Activated CD8-positive, alpha-beta memory T cell treated with anti-CD3 and anti-CD28 coated beads for 24 hours (primary cell): ENCODE results near the gene SMIM5.
"Not testable (repeated sequence)": the region's sequence is repeated elsewhere in the genome, so short reads cannot be mapped to it uniquely, and the experiment has no call there.

Source experiments
- DNase-seq: peaks from one replicate; pipeline ENCODE4 v3.0.0-alpha.2; 2020

Gene SMIM5, protein sequence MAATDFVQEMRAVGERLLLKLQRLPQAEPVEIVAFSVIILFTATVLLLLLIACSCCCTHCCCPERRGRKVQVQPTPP

DNA sequence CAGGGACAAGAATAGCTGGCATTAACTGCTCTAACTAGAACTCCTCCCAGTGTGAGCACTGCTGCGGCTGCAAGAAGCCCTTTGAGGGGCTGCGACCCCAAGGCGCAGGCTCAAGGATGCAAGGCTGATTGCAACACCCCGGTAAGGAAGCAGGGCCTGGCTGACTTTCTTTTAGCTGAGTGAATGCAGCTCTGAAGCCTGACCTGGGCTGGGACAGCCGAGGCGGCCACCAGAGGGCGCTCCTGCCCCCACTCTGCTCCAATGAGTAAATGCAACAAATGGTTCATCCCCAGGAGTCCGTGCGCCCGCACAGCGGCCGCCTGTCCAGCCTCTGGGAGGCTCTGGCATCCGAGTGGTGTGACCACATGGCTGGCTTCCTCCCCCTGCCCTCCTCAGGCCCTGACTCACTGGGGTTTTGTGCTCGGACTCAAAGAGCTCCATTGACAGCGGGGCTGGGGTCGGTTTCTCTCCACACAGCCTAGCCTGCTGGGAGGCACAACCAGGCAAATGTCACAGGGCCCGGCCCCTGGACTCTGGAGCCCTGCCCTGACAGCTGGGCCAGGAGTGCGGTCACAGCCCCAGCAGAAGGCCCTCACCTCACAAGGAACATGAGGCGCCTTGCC lies at the start of gene SMIM5:
SMIM5 (plus strand) TSS at position 572 of the 623 bp plus-strand sequence. CDS start 6,768 bp downstream, outside the sequence.
- peak; percentile 93 for DNase-seq

DNA sequence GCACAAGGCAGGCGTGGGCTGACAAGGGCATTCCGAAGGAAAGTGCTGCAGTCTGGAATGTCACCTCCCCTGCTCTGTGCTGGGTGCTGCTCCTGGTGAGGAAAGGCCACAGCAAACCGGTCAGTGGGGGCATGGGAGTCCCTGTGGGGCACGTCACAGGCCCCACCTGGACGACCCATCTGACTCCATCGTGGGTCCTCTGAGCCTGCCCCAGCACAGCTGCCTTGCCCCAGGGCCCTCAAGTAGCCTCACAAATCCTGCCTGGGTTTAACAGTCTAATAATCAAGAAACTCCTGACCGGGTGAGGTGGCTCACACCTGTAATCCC lies 48.4 kb upstream of the SMIM5 start:
- no peak for DNase-seq

DNA sequence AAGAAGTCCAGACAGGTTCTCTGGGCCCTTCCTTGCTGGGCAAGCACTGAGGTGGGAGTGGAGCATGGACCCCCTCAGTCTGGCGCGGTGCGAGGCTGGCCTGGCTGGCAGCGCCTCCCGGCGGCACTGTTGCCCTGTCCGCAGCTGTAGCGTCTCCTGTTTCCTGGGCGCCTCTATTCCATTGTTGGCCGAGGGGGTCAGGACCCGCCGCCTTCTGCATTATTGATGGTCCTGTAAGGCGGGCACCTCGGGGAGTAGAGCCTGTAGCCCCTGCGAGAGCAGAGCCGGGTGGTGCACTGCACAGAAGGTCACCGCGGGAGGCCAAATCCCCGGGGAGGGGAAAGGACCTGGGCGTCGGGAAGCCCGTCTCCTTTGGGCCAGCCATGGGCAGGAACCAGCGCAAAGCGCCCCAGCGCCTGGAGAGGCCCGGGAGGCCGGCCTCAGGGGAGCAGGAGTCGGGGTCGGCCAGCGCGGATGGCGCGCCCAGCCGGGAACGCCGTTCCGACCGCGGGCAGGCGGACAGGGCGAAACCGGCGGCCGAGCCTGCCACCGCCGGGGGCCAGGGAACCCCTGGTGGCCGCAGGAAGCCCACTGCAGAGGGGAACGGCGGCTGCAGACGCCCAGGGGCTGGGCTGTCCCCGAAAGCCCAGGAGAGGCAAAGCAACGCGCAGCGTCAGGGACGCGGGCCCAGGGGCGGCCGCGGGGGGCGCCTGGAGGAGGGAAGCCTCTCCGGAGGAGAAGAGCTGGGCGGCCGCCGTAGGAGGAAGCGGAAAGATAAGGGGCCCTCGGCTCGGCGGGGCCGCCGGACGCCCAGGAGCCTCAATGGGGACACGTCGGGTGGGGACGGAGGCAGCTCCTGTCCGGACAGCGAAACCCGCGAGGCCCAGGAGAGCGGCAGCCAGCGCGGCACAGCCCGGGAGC lies 45.3 kb upstream of the SMIM5 start, which contains the start of gene MYO15B:
MYO15B (plus strand) TSS at position 126 of the 921 bp plus-strand sequence; CDS start at position 384, 258 bp downstream.
- peak; percentile 87 for DNase-seq

DNA sequence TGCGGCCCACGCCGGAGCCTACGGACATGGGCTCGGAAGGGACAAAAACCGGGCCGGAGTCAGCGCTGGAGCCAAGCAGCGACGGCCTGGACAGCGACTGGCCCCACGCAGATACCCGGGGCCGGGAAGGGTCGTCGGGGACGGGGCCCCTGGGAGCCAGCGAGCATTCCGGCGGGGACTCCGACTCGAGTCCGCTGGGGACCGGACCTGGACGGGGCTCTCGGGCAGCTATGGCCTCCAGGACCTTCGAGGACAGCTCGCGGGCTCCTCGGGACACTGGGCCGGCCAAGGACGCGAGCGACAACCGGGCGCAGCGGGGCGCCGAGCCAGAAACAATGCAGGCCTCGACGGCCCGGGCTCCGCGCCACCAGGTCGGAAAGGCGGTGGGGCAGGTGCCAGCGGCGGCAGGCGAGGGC lies 44.6 kb upstream of the SMIM5 start:
- DNase-seq = no peak

DNA sequence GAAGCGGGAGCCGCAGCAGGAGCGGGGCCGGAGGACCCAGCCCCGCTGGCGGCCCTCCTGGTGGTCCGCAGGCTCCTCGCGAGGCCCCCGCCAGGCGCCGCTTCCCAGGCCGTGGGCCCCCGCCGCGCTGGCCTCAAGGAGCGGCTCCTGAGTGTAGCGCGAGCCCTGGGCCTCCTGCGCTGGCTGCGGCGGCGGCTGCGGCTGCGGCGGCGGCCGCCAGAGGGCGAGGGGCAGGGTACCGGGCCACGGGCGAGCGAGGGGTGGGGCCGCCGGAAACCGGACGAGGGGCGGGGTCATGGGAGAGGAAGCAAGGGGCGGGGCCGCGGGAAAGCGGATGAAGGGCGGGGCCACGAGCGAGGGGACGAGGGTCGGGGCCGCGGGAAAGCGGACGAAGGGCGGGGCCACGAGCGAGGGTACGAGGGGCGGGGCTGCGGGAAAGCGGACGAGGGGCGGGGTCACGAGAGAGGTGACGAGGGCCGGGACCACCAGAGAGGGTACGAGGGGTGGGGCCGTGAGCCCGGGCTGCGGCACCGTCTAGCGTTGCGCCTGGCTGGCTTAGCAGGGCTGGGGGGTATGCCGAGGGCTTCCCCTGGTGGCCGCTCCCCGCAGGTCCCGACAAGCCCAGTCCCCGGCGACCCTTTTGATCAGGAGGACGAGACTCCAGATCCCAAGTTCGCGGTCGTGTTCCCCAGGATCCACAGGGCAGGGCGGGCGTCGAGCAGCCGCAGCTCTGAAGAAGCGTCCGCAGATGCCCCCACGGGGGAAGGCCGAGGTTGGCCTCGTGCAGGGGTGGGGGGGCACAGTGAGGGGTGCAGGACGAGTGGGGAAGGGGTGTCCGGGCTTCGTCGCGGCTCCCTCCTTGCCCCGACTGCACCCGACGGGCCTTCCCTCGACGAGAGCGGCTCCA lies 44.0 kb upstream of the SMIM5 start:
- DNase-seq = peak; percentile 96

DNA sequence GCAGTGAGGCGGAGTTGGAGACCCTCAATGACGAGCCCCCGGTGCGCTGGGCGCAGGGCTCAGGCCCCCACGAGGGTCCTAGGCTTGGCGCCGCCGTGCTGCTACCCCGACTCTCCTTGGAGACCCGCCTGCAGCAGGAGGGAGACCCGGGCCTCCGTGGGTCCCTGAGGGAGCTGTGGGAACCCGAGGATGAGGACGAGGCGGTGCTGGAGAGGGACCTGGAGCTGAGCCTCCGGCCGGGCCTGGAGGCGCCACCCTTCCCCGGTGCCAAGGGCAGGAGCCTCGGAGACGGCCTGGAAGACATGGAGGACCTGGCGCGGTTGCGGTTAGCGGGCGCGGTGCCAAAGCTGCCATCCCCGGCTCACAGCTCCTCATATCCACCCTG lies 43.3 kb upstream of the SMIM5 start:
- no peak for DNase-seq

DNA sequence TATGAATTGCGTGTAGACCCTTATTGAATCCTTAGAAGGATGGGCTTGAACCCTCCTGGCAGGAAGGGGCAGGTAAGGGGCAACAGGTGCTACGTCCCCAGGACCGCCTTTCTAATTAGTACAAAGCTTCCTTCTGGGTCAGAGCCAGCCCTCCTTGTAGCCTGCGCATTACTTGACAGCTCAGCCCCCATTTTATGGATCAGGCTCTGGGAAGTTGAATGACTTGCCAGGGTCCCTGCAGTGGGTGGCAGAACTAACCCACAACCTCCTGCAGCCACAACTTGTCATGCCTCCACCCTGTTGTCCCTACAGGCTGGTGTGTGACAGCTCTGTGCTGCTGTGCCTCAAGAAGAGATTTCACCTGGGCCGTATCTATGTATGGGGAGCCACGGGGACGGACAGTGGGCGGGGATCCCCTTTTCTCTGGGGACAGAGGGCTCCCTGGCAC lies 42.9 kb upstream of the SMIM5 start:
- DNase-seq = no peak

DNA sequence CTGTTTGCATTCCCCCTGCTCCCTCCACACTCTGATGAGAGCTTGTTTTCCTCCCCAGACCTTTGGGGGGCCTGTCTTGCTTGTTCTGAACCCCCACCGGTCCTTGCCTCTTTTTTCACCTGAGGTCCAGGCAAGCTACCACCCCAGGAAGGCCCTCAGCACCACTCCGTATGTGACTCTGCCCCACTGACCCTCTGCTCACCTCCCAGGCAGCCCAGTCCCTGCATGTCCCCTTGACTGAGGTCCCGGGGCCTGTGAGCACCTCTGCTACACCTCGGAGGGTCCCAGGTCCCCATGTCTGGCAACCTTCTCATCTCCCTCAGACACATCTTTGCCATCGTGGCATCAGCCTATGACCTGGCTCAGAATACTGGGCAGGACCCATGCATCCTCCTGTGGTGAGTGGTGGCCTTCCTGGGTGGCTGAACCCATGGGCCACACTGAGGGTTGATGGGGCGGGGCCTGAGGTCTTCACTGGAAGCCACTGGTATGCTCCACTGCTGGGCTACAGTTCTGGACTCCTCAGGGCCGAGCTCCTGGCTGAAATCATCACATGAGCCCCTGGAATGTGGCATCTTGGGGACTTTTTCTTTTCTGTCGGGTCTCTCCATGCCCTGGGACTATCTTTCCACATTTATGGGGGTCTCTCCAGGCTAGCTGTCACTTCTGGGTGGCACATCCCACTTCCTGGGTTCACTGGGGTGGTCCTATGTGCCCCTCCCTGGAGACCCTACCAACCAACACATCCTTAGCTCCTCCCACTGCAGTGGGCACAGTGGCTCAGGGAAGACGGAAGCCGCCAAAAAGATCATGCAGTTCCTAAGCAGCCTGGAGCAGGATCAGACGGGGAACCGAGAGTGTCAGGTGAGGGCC lies 42.1 kb upstream of the SMIM5 start:
- DNase-seq = no peak

DNA sequence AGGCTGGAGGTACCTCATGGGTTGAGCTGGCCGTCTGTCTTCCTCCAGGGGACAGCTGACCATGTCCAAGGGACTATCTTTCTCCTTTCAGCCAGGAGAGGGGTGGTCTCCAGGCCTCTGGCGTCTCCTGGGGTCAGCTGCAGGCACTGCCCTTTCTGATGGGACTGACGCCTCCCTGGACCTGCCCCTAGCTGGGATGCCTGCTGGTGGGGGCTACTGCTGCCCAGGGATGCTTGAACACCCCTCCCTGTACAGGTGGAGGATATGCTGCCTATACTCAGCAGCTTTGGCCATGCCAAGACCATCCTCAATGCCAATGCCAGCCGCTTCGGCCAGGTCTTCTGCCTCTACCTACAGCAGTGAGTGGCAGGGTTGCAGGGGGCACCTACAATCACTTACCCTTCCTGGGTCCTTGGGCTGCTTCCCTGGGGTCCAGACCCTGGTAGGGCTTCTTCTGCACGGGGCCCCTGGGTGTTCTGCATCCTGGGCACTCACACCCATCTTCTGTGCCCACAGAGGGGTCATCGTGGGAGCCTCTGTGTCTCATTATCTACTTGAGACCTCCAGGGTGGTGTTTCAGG lies 41.4 kb upstream of the SMIM5 start:
- no peak for DNase-seq

DNA sequence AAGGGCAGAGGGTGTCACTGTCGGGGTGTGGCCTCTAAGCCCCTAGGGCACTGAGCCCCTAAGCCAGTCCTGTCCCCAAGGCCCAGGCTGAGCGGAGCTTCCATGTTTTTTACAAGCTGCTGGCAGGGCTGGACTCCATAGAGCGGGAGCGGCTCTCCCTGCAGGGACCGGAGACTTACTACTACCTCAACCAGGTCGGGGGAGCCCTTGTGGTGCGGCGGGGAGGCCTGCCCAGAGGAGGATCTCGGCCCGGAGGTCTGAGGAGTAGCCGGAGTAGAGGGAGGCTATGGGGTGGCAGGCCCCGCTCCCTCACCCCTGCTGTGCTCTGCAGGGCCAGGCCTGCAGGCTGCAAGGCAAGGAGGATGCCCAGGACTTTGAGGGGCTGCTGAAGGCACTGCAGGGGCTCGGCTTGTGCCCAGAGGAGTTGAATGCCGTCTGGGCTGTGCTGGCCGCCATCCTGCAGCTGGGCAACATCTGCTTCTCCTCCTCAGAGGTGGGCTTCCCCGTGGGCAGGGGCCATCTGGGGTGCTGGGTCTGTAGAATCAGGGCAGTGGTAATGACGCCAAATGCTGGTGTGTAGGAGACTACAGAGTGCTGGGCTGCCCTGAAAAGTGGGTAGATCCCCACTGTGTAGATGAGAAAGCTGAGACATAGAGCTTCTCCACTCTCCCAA lies 40.8 kb upstream of the SMIM5 start:
- DNase-seq = no peak

DNA sequence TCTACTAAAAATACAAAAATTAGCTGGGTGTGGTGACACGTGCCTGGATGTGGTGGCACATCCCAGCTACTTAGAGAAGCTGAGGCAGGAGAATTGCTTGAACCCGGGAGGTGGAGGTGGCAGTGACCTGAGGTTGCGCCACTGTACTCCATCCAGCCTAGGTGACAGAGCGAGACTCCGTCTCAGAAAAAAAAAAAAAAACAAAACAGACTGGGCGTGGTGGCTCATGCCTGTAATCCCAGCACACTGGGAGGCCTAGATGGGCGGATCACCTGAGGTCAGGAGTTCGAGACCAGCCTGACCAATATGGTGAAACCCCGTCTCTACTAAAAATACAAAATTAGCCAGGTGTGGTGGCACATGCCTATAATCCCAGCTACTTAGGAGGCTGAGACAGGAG lies 39.8 kb upstream of the SMIM5 start:
- DNase-seq = not testable (repeated sequence)

DNA sequence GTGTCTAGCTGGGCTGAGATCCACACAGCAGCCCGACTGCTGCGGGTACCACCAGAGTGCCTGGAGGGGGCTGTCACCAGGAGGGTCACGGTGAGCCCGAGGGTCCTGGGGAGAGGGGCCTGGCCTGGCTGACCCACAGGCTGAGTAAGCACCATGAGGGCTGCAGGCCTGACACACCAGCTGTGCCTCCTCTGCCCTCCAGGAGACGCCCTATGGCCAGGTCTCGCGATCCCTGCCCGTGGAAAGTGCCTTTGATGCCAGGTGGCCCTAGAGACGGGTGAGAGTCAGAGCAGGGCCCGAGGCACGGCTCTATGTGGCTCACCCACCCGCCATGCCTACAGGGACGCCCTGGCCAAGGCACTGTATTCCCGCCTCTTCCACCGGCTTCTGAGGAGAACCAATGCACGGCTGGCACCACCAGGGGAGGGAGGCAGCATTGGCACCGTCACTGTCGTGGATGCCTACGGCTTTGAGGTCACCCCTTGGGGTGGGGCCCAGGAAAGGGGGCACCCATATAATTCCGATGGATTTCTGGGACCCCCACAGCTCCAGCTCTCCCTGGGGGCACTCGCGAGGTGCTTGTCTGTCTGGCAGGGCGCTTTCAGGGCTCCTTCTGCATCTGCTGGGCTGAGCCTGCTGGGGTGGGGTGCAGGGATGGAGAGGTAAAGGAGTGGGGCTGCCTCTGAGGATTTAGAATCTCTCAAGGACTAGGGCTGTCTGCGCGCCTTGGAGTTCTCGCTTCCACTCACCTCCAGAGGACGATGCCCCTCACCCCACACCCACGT lies 38.5 kb upstream of the SMIM5 start:
- DNase-seq = no peak

DNA sequence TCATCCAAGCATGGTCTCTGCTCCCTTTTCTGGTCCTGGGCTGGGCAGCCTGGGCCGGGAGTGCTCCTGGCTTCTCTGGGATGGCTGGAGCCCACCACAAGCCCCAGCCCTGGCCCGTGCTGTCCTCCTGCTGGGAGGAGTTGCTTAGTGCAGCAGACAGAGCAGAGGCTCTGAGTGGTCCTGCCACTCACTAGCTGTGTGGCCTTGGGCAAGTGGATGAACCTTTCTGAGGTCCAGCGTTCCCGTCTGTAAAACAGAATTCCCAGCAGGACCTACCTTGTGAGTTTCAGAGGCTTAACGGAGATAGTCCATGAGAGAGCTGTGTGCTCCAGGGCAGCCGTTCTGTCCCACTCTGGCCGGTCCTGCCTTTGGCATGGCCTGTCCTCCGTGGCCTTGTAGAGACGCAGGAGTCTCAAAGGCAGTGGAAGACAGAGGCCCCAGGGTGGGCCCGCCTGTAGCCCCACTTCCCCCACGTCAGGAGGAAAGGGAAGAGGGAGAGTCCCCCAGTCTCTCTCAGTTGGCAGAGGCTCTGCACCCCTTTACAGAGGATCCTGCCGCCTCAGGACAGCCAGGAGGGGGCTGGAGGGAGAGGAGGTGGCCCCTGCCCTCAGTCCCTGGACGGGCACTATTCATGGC lies 37.8 kb upstream of the SMIM5 start:
- DNase-seq = no peak

DNA sequence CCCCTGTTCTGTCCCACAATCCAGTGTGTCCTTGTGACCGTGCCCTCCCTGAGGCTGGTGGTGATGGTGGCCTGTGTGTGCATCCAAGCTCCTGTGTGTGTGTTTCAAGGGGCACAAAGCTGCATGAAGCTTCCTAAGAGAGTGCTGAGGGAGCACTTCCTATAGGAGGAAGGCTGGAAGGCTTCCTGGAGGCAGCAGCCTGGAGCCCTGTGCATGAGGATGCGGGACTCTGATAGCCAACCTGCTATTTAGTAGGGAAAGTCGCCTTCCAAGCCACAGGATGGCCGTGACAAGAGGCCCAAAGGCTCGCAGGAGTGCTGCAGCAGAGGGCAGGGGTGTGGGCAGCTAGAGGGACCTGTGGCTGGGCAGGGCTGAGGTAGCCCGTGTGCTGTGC lies 37.3 kb upstream of the SMIM5 start:
- DNase-seq = no peak

DNA sequence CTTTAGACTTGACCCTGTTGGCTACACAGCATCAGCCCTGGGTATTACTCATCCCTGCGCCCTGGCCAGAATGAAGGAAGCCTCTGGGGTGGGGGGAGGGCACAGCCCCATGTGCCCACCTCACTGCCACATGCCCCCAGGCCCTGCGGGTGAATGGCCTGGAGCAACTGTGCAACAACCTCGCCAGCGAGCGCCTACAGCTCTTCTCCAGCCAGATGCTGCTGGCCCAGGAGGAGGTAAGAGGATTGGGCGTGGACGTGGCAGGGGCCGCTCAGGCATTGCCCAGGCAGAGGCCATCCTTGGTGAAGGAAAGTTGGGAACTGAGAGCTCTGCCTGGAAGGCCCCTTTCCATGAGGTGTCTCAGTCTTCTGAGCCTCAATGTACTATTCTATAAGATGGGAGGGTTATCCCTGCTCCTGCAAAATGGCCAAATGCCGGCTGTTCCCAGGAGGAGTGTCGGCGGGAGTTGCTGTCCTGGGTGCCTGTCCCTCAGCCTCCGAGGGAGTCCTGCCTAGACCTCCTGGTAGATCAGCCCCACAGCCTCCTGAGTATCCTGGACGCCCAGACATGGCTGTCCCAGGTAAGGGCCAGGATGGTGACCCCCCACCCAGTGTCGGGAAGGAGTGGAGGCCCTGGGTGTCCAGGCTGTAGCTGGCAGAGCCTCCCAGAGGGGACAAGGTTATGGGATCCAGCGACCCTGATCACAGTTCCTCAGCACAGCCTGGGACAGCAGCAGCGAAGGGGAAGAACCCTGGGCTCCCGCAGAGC lies 36.7 kb upstream of the SMIM5 start:
- DNase-seq = no peak

DNA sequence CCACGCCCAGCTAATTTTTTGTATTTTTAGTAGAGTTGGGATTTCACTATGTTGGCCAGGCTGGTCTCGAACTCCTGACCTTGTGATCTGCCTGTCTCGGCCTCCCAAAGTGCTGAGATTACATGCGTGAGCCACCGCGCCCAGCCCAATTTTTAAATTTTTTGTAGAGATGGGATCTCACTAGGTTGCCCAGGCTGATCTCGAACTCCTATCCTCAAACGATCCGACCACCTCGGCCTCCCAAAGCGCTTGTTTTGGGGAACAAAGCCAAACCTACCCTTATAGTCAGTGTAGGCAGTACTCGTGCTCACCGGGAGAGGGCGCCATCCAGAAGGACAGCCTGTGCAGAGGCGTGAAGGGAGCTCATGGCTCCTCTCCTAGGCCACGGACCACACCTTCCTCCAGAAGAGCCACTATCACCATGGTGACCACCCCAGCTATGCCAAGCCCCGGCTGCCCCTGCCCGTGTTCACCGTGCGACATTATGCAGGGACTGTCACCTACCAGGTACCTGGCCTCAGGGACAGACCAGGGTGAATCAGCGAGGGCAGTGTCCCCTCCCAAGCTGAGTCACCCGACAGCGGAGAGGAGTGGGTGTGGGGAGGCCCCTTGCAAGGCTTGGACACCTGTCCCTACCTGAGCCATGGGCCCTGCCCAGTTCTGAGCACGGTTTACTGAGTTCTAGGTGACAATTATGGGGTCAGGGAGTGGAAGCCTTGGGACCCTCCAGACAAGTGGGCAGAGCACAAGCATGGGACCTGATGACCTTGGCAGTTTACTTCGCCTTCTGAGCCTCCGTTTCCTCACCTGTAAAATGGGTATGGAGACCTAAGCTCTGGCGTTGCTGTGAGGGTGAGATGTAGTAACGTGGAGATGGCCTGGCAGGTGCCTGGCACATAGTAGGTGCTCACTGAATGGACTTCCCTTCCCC lies 31.9 kb upstream of the SMIM5 start:
- peak; percentile 82 for DNase-seq

DNA sequence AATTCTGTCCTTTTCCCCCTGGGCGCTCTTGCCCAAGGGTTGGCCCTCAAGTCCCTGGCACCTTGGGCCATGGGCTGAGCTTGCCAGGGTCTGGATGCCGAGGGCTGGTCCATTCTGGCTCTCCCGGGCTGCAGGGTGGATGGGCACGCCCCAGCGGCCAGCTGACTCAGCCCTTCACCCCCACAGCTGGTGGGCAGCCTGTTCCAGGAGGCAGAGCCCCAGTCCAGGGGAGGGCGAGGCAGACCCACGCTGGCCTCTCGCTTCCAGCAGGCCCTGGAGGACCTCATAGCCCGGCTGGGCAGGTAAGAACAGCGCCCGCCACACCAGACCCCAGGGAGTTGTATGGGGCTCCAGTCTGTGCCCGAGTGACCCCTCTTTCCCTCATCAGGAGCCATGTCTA lies 30.6 kb upstream of the SMIM5 start:
- no peak for DNase-seq

DNA sequence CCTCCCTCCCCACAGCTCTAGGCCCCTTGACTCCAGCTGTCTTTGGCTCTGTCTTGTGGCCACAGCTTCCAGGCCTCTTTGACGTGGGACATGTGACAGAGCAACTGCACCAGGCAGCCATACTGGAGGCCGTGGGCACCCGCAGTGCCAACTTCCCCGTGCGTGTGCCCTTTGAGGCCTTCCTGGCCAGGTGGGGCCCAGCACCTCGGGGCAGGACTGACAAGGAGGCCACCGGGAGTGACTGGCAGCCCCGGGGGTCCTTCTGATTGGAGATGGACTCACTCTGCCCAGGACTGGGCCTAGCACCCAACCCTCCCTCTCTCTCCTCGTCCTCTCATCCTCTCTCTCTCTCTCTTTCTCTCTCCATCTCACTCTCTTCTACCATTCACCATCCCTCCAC lies 30.1 kb upstream of the SMIM5 start:
- no peak for DNase-seq
